Sigmoid colon (tissue), 4 donors: Measurements from ENCODE around the gene CAMKK1.
A peak's percentile ranks its signal among the peaks of the same experiment; 100 is the strongest.

ENCODE experiments used
- POLR2A ChIP-seq, 2 donors: fragments of 450-650 bp; IDR thresholded peaks; one replicate each; pipeline ENCODE4 v1.6.1; 2016; ENCODE audit warnings: antibody characterized with exemption in 2 of 2, mild to moderate bottlenecking in 2 of 2, moderate library complexity in 2 of 2
- POLR2AphosphoS5 ChIP-seq, 4 donors: sonication (generic); formaldehyde crosslinking; IDR thresholded peaks; one replicate each; pipeline ENCODE4 v1.6.1; 2017; ENCODE audit warnings: antibody characterized with exemption in 4 of 4
- TF ChIP-seq, protein P1 (sequence below), 4 experiments: fragments of 450-650 bp in 3 of 4; fragments of 200-600 bp in 1 of 4; IDR thresholded peaks; one replicate each; pipeline ENCODE4 v1.5.1; 2016 to 2019; ENCODE audit warnings: antibody characterized with exemption in 4 of 4, mild to moderate bottlenecking in 3 of 4, moderate library complexity in 2 of 4

GRCh38 chr17:3907483-3908216, 14.8 kb upstream of the CAMKK1 start:
- TF ChIP-seq, protein P1, sequence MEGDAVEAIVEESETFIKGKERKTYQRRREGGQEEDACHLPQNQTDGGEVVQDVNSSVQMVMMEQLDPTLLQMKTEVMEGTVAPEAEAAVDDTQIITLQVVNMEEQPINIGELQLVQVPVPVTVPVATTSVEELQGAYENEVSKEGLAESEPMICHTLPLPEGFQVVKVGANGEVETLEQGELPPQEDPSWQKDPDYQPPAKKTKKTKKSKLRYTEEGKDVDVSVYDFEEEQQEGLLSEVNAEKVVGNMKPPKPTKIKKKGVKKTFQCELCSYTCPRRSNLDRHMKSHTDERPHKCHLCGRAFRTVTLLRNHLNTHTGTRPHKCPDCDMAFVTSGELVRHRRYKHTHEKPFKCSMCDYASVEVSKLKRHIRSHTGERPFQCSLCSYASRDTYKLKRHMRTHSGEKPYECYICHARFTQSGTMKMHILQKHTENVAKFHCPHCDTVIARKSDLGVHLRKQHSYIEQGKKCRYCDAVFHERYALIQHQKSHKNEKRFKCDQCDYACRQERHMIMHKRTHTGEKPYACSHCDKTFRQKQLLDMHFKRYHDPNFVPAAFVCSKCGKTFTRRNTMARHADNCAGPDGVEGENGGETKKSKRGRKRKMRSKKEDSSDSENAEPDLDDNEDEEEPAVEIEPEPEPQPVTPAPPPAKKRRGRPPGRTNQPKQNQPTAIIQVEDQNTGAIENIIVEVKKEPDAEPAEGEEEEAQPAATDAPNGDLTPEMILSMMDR (IDR thresholded peaks at IDR 0.05): peak in 1 of 4 experiments; percentile 25
- TF ChIP-seq POLR2A (IDR thresholded peaks at IDR 0.05) (no peak), POLR2AphosphoS5 (IDR thresholded peaks at IDR 0.05) (no peak)
